ENCODE results near the gene LRRK2.
"Not testable (repeated sequence)": the region's sequence is repeated elsewhere in the genome, so short reads cannot be mapped to it uniquely, and the experiment has no call there.

LRRK2 gene

DNA sequence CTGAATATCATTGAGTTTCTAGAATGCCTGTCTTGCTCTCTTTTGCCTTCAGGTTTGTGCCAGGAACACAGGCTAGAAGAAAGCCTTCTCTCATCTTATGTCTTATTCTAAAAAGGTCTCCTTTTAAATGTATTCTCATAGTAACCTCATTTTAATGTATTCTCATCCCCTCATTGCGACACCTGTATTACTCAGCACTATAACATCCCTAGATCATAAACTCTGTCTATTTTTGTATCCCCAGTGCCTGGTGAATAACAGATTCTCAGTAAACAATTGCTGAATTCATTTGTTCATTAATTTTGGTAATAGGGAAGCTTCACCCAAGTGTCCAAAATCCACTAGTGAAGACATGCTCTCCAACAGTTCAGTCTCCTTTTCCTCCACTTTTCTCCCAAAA, 8.8 kb upstream of the LRRK2 start:
- no peak for DNase-seq

DNA sequence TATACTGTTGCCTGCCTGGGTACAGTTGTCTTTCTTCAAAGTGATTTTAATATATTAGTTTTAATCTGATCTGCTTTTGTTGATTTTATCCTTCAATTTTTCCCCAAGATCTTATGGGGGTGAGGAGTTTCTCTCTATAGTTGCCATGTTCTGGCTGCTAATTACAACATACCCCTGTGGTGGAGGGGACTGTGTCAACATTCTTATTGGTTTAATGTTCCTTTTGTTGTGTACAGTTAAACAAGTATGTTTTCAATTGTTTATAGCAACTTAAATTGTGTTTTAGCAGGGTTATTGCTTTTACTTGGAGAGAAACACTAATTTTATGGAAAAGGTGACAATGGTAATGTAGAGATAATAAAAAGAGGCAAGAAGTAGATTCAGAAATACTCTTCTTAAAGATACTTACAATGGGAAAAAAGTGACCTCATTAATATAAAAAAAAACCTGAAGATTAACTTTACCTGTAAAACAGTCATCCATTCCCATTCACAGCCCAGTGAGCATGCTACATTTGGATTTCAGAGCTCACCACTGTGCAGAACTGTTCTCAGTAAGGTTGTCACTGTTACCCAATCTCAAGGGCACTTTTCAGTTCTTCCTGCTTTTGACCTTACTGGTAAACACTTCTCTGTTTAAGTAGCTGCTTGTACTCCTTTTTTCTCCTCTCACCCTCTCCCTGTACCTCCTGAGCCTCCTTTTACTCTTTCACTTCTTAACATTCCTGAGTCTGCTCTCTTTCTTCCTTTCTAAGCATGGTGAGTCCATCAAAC, 8.1 kb upstream of the LRRK2 start:
- DNase-seq, result no peak

DNA sequence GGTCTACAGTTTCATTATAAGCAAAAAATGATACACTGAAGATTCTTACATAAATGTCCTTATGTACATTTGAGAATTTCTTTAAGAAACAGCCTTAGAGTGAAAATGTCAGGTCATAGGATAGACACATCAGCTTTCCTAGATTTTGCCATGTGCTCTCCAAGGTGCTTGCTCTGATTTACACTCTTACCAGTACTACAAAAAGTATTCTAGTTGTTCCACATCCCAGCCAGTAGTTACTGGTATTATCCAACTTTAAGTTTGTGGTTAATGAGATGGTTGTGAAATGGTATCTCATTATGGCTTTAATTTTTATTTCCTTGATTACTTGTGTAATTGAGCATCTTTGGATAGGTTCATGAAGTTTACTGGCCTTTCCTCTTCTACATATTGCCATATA, 5.0 kb upstream of the LRRK2 start:
- DNase-seq, result no peak

DNA sequence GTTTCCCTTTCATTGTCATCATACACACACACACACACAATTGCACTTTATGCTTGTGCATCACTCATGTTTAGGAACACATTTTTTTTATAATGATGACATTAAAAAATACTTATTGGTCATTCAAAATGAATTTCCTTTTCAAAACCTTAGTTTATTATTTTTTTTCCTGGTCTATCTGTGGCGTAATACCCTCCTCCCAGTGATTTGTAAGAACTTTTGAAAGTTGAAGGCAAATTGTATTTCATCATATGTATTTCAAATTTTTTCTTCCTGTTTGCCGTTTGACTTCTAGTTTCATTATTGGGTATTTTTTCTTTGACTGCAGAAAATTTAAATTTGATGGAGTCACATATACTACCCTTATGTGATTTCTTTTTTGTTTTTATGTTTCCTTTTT, 2.5 kb upstream of the LRRK2 start:
- no peak for DNase-seq

DNA sequence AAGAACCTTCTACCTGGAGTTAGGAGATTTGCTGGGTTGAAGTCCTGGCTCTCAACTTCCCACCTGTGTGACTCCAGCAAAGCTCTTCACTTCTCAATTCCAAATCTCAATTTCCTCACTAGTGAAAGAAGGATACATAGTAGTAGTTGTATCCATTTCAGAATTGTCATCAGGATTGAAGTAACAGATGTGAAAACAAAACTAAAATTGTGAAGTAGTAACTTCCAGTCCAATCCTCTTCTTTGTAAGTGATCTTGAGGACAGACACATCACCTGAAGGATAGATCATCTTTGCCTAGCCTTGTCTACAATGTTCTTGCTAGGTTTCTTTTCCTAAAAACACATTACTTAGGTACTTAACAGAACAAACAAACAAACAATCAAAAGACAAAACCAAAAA, 1.2 kb upstream of the LRRK2 start:
- no peak for DNase-seq

DNA sequence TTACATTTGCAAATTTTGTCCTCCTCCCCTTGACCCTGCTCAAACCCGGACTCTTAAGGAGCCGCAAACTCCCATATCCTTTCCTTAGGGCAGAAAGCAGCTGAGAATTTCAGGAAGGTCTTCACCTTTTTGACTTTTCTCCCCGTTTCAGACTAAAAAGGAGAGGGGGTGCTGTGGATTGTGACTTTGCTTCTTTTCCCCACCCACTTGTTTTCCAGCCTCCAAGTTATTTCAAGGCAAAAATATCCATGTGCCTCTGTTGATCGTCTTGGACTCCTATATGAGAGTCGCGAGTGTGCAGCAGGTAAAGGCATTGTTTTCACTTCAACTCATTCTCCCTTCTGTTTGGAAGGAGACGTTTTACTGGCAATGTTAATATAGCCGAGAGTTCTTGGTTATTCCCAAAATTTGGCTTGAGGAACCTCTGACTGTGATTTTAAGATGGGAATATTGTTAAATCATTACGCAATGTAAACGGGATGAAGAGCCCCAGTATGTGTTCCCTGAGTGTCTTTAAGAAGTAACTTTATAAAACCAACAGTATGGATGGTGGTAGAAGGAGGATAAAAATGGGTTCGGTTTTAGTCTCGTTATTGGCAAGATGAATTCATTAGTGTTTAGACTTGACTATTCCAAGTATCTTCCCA, 663 bp downstream of the LRRK2 start:
- no peak for DNase-seq

DNA sequence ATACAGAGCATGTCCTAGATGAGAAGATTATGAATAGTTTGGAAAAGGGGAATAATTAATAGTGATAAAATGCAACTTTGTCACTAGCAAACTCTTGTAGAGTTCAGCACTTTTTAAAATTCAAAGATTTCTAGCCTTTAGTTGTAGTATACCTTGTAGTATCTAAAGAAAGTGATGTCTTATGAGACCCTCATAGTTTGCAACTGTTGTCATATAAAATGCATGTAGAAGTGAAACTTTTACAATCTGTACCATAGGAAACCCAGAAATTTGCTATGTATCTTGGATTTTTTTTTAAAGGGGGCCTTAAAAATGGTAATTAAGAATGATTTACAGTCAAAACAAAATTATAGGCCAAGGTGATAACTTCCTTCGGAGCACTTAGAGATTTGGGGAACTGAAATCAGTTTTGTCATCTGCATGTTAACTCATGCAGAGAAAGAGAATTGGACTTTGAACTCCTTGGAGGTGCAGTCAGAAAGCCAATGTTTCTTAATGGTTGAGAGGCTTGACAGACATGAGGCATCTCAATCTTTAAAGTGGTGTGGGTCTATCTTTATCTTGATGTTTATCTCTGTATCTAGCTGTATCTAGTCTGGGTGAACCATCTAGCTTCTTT, 1.3 kb downstream of the LRRK2 start:
- no peak for DNase-seq

DNA sequence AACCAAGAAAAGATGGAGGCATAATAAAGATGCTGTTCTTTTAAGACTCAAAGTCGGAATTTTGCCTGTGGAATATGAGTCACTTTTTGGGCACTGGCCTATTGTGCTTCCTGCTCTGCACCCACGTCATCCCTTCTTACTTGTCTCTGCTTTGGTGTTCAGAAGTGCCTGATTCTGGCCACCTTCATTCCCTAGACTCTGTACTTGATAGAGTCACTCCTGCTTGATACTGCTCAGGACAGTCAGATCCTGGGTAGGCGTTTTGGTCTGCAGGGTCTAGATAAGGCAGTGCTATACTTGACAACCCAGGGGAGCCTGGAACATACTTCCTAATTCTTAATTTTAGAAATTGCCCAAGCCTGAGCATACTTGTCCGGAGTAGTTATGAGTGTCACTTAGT, 1.9 kb downstream of the LRRK2 start:
- DNase-seq, result no peak

DNA sequence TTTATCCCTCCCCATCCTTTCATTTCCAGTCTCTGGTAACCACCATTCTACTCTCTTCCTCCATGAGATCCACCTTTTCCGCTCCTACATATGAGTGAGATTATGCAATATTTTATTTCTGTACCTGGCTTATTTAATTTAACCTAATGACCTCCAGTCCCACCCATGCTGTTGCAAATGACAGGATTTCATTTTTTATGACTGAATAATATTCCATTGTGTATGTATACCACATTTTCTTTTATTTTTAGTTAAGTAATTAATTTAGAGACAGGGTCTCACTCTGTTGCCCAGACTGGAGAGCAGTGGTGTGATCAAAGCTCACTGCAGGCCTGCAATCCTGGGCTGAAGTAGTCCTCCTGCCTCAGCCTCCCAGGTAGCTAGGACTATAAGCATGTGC, 2.6 kb downstream of the LRRK2 start:
- no peak for DNase-seq

DNA sequence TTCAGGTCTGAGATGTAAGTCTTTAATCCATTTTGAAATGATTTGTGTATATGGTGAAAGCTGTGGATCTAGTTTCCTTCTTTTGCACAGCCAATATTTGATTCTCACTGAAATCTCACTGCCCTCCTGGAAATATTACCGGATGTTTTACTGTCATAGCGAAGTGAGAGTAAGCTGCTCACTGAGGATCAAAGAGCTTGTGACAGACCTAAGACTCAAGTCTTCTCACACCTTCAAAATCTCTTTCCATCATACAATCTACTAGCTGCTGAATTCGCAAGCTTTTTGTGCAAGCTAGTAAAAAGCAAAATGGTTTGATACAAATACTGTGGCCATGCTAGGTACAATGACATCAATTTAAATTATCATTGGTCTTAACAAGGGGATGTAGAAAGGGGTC, 3.9 kb downstream of the LRRK2 start:
- DNase-seq, result no peak

DNA sequence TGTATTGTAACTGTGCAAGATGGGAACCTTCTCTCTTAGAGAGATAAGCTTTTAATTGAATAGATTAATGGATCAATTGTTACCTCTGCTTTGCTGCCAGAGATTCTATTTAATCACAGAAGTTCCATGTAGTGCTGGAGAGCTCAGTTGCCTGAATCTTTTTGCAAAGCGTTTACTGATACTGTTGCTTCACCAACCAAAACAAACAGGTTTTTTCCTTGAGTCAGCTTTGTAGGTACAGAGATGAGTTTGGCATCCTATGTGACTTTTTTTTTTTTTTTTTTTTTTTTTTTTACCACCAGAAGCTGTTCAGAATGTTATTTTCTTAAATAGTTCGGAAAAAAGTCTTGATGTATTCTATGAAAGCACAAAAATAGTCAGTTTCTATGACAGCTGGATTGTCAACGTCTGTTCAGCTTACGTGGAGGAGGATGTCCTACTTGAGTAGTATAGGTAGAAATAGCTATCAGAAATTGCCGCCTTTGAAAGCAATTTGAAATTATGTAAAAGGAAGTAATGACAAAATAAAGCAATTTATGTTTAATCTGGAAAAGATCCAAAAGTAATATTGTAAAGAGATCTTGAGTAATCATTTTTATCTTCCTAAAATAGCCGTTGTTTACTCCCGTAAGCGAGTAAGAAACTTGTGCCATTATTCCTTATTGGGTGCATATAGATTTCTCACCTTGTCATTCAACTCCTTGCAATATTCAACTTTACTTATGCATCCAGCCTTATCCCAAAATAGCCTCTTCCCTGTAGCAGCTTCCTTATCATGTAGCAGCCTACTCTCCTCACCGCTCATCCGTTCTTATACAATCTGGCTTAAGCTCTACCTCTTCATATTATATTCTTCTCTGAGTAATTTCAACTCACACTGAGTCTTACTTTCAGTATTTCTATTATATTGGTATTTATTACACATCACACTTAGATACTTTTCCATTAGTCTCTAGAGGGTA, 5.2 kb downstream of the LRRK2 start:
- DNase-seq, result no peak

DNA sequence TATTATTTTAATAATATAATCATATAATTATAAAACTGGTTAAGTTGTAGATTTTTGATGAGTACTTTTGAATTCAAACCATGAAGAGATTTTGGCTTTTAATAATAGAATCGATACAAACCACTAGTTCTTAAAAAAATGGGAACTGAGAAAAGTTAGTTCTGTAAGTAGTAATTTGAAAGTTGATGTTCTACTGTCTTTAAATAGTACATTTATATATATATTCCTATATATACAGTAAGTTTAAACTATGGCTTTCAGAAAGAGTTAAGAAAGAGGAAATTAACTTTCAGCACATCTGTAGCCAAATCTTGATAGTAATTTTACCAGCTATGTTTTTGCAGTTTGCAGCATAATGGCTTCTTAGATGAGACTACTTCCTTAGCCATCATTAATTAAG, 7.8 kb downstream of the LRRK2 start:
- no peak for DNase-seq

DNA sequence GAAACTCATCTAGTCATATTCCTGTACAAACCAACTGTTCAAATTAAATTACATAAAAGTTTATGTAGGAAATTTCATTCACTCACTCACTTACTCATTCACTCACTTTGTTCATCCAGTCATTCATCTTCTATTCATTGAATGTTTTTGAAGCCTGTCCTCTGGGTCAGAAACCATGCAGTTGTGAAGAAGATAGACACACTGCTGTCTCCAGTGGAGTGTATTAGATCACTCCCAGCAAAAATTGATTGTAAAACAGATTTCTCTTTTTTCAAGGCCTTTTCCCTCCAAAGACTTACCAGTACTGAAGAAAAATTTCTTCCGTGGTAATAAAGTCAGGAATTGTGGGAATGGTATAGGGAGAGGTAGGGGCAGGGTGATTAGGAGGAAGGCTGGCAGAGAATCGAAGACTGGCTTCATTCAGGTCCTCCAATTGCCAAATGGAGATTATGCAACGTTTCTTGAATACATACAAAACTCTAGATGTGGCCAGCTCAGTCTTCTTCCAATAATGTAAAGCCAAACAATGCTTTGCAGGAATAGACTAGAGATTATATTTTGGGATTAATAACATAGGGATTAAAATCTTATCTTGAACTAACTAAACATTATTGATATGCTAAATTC, 9.1 kb downstream of the LRRK2 start:
- DNase-seq, result no peak

DNA sequence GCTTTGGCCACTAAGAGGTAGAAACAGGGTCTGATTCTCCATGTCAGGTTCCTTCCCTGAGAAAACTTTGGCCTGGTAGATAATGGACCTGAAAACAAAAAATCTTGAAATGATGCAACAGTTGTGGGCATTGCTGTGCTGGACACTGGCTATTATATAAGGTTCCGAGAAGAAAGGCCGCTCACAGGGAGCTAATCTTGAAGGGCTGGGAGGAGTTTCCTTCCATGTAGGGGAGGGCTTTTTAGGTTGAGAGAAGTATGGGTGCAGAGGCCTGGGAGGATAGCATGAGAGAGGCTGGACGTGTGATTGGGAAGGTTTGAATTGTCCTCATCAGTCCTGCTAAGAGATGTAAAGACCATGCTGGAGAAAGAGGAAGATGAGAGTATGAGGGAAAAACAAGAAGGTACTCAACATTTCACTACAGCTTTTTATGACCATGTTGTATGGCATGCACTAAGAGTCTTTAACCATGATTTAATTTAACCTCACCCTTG, 11.6 kb downstream of the LRRK2 start:
- no peak for DNase-seq

DNA sequence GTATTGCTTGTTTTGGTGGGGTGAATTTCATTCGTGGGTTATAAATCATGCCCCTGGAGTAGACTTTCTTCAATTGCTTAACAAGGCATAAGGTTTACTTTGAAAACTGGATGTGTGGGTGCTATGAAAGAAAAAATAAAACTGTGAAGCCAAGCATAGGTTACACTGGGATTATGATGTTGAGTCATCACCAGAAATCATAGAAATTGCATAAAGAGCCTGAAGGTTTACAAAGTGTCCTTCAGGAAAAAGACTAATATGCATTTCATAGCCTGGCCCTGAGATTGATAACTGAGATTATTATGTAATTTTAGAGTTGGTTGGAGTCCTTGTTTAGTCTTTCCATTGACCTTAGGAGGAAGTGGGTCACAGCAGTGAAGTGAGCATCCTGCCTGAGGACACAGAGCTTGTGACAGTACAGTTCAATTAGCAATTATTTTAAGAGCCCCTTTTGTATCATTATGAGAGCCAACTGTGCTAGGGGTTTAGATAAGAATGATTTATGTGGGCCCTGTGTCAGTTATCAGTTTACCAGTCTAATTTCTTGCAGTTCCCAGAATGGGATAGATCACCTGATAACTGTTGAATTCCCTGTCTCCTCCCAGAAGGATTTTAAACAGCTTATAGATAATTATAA, 13.6 kb downstream of the LRRK2 start:
- DNase-seq, result no peak

DNA sequence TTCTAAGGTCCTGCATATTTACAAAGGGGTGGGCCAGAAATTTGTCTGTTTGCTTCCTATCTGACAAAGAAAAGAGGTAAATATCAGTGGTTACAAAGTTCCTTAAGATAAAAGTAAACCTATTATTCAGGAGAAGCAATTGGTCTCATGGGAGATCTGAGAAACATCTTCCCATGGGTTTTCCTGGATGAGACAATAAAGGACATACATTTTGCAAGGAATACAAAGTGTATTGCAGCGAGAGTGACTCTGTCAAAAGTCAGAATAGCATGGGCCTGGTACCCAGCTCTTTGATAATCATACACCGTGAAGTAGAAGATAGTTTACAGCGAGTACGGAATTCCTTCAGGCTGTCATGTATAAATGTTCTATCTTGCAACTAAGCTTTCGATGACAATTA, 14.2 kb downstream of the LRRK2 start:
- no peak for DNase-seq

DNA sequence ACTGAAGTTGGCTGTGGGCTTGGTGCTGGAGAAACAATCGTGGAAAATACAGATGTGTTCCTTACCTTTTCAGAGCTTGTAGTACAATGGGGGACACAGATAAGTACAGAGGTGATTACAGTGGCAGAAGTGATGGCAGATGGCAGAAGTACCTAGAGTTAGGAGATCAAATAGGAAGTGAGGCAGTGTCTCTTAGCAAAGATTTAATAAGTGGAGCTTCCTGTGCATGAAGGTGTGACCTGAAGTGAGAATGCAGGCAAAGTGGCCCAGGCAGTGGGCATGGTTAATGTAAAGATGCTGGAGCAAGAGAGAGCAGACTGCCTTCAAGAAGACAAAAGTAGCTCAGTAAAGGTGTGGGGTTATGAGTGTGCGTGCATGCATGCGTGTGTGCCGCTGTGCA, 16.0 kb downstream of the LRRK2 start:
- DNase-seq, result no peak

DNA sequence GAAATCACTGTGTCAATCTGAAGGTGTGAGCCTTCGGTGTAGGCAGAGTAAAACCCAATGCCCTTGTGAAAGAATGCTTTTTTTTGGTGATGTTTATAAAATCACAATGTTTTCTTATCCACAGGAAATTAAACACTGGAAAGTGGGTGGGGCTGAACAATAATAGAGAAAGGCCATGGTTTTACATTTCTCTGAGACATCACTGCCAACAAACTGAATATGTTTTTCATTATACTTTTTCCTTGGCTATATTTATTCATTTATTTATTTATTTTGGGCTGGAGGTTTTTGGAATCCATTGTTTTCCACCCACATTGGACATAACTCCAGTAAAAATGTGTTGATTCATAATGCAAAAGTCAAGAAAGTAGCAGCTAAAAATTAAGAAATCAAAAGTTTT, 16.9 kb downstream of the LRRK2 start:
- no peak for DNase-seq

DNA sequence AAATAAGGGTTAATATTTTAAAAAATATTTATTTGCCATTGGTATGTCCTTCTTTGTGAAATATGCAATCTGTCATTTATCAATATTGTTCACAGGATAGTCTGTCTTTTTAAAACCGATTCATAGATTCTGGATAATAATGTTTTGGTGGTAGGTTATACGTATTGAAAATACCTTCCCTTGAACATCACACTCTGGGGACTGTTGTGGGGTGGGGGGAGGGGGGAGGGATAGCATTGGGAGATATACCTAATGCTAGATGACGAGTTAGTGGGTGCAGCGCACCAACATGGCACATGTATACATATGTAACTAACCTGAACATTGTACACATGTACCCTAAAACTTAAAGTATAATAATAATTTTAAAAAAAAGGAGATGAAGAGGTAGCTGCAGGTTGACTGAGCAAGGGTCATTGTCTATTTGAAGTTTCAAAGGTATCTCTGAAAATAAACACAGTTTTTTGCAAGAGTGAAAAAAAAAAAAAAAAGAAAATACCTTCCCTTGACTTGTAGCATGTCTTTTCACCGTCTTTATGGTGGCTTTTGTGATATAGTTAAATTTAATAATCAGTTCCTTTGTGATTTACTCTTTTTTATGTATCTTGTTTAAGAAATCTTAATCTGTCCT, 19.8 kb downstream of the LRRK2 start:
- not testable (repeated sequence) for DNase-seq

DNA sequence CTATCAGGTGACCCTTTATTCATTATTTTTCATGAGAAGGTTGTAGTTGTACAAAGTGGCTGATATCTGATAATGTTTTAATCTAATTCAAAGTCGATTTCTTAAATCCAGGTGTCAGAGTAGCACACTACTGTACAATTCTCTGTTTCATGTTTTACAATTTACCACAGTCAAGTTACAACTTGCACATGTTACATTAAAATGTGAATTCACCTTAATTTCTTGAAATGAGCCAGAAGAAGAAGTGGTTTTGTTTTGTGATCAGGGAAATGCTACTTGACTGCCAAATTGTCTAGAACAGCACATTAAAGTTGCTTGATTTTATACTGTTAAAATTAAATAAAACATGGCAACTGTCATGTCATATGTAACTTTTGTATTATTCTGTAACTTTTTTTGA, 23.2 kb downstream of the LRRK2 start:
- no peak for DNase-seq

DNA sequence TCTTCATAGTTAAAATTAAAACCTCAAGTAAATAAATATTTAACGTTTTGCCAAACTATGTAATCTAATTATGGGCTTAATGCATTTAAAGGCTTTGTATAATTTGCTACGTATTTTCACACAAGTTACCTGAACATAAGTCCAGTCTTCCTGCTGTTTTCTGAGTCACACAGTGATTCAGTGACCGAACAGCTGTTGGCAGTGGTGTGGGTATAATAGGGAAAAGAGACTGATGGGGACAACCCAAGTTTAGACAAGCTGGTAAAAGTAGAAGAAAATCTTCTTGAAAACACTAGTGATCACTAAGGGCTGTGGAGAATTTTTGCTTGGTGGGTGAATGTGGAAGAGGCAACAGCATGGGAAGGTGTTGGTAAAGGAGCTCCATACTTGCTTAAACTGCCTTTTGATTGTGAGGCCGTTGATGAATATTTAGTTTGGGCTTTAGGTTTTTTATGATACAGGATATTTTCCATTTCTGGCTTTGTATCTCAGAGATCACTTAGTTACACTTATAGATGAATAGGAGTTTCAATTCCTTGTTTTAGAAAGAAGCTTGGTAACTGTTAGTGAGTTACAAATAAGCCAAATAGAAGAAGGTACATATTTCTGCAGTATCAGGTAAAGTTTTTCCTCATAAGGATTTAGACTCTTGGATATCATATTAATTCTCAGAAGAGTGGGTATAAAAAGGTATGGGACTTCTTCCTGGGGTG, 23.9 kb downstream of the LRRK2 start:
- DNase-seq, result no peak
